Effector CD8-positive, alpha-beta T cell (primary cell): ENCODE results near the gene CCDC17.

ENCODE experiments used
- DNase-seq: peaks from one replicate; lab custom pipeline; 2025; lab: John Stamatoyannopoulos, UW

CCDC17 gene

GRCh38 chr1:45583666-45584350 is 40.0 kb downstream of the CCDC17 start, which contains the start of gene NASP:
TSS of gene NASP (plus strand) at chr1:45584041. CDS start at chr1:45584147, 106 bp downstream.
- peak; percentile 88 for DNase-seq

- DNase-seq, result peak; percentile 82
Observed at GRCh38 chr1:45583264-45583665, 40.6 kb downstream of the CCDC17 start.

DNA sequence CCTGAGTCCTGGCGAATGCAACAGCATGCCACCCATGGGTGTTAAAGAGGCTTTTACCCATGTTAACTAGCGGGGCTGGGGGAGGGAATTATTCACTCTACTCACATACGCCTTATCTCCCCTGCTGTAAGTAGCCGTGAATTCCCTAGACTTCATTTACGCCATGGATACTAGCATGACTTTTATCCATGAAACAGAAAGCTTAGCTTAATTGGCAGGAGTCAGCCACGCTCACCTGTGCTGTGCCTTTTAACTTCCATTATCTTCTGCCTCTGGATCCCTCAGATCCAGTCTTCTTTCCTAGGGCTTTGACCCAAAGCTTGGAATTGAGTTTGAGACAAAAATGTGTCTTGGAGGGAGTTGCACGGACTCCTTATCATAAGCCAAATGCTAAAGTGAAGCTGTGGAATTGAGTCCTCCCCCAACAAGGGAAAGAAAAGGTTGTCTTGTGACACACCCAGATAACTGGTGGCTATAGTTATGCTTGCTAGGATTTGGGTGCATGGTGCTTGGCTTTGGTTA is 49.7 kb downstream of the CCDC17 start:
- no peak for DNase-seq

DNA sequence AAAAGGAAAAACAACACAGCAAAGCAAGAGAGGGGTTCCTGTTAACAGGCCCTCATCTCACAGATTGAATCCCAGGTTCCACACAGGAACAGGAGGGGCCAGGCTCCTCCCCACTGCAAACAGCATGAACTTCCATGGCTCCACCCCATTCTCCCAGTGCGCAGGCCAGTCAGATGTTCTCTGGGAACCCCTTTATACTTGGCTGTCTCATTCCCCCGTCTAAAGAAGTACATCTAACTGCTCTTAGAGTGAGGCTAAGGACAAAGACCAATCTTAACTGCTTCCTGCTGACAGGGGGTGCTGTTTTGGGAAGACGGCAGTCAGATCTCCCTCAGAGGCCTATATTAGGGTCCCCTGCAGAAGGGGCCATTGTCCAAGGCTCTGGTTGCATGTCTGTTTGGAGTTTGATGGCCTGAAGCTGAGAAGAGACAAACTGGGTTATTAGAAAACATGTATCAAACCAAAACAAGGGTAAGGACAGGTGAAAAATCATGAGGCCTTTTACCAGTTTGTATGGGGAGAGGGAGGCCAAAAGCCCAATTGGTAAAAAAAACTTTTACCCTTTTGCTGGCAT is 50.5 kb downstream of the CCDC17 start:
- no peak for DNase-seq

- DNase-seq, result no peak
Observed at GRCh38 chr1:45570631-45571030, 53.2 kb downstream of the CCDC17 start.
